ENCODE data around the gene CCDC47. TPM values are rescaled to one million over a fixed set of nuclear protein-coding genes. Genes with fewer than 3 reads are reported as not detected.

CCDC47 gene
- total RNA-seq, 1 experiment from 2014 or later, result 64.0 TPM

- H3K36me3 ChIP-seq (ENCODE audit: low read depth), result no peaks in the 10 kb centered on the region
- H3K4me3 ChIP-seq, result no peak overlapping the region
- H3K9me3 ChIP-seq (ENCODE audit: insufficient read depth, low read depth), result no peaks in the 10 kb centered on the region
These were observed 54.4 kb downstream of the CCDC47 start for GRCh38 chr17:63718988-63719387.

GRCh38 chr17:63716426-63716825 is 57.0 kb downstream of the CCDC47 start:
- Histone ChIP-seq H3K4me2 (no peak overlapping the region), H3K4me1 (replicated peaks; ENCODE audit: insufficient read depth) (no peaks in the 10 kb centered on the region), H2AFZ (no peak overlapping the region), H3K9me3 (ENCODE audit: insufficient read depth, low read depth) (no peaks in the 10 kb centered on the region), H3K27me3 (ENCODE audit: insufficient read depth, low read depth) (no peaks in the 10 kb centered on the region), H3K27ac (no peak overlapping the region), H4K20me1 (ENCODE audit: insufficient read depth) (no peaks in the 10 kb centered on the region), H3F3A (ENCODE audit: insufficient read depth, low read depth) (no peaks in the 10 kb centered on the region), H3K9me2 (ENCODE audit: insufficient read depth) (no peaks in the 10 kb centered on the region), H3K79me2 (ENCODE audit: low read depth) (no peaks in the 10 kb centered on the region), H3K4me3 (no peak overlapping the region), H3K36me3 (ENCODE audit: low read depth) (no peaks in the 10 kb centered on the region)
- no peak for DNase-seq
- CTCF ChIA-PET, result no interaction called here
- no peak for TF ChIP-seq CTCF (conservative IDR thresholded peaks at IDR 0.05)
- no peak for TF ChIP-seq EZH2 (IDR thresholded peaks at IDR 0.05; ENCODE audit: low read depth)
- POLR2A ChIA-PET (ENCODE audit: unreplicated experiment), result interaction anchor here (0.6 to 0.9 kb wide), 2 partner anchors 57 to 166 kb away, joined by 3 to 9 read pairs; no protein-coding TSS in a partner anchor
- intact Hi-C loops (cut with micrococcal nuclease; ENCODE audit: unreplicated experiment), result no loop called here
- BruUV-seq (replicated peaks), result no TSS peak

More at GRCh38 chr17:63718988-63719387, 54.4 kb downstream of the CCDC47 start:
- DNase-seq, result no peak
- Histone ChIP-seq H3K9me2 (ENCODE audit: insufficient read depth) (no peaks in the 10 kb centered on the region), H3K4me2 (no peak overlapping the region), H2AFZ (no peak overlapping the region), H4K20me1 (ENCODE audit: insufficient read depth) (no peaks in the 10 kb centered on the region), H3K79me2 (ENCODE audit: low read depth) (no peaks in the 10 kb centered on the region), H3K27ac (no peak overlapping the region), H3K27me3 (ENCODE audit: insufficient read depth, low read depth) (no peaks in the 10 kb centered on the region), H3K4me1 (replicated peaks; ENCODE audit: insufficient read depth) (no peaks in the 10 kb centered on the region), H3F3A (ENCODE audit: insufficient read depth, low read depth) (no peaks in the 10 kb centered on the region)
- TF ChIP-seq EZH2 (IDR thresholded peaks at IDR 0.05; ENCODE audit: low read depth), result no peak
- no peak for TF ChIP-seq CTCF (conservative IDR thresholded peaks at IDR 0.05)
- ChIA-PET POLR2A (ENCODE audit: unreplicated experiment) (no interaction called here), CTCF (no interaction called here)
- BruUV-seq (replicated peaks), result no TSS peak
- intact Hi-C loops (cut with micrococcal nuclease; ENCODE audit: unreplicated experiment), result no loop called here

- intact Hi-C loops (cut with micrococcal nuclease; ENCODE audit: unreplicated experiment), result no loop called here
- Histone ChIP-seq H3K27ac (no peak overlapping the region), H3K4me3 (no peak overlapping the region), H3K36me3 (ENCODE audit: low read depth) (no peaks in the 10 kb centered on the region), H3K27me3 (ENCODE audit: insufficient read depth, low read depth) (no peaks in the 10 kb centered on the region), H3K9me3 (ENCODE audit: insufficient read depth, low read depth) (no peaks in the 10 kb centered on the region), H4K20me1 (ENCODE audit: insufficient read depth) (no peaks in the 10 kb centered on the region), H3F3A (ENCODE audit: insufficient read depth, low read depth) (no peaks in the 10 kb centered on the region), H3K4me1 (replicated peaks; ENCODE audit: insufficient read depth) (no peaks in the 10 kb centered on the region), H3K9me2 (ENCODE audit: insufficient read depth) (no peaks in the 10 kb centered on the region), H2AFZ (no peak overlapping the region), H3K4me2 (no peak overlapping the region), H3K79me2 (ENCODE audit: low read depth) (no peaks in the 10 kb centered on the region)
- no peak for DNase-seq
- ChIA-PET CTCF (no interaction called here), POLR2A (ENCODE audit: unreplicated experiment) (no interaction called here)
- TF ChIP-seq CTCF (conservative IDR thresholded peaks at IDR 0.05) (no peak), EZH2 (IDR thresholded peaks at IDR 0.05; ENCODE audit: low read depth) (no peak)
- no TSS peak for BruUV-seq (replicated peaks)
These were observed 58.7 kb downstream of the CCDC47 start for GRCh38 chr17:63714550-63715277.
